Measurements from ENCODE around the gene MRPS30. TPM values are rescaled to one million over a fixed set of nuclear protein-coding genes. Genes with fewer than 3 reads are reported as not detected.
"Not testable (repeated sequence)": the region's sequence is repeated elsewhere in the genome, so short reads cannot be mapped to it uniquely, and the experiment has no call there.

MRPS30 gene
- 10 to 100 TPM; 71.6 to 75.7 (median 72.2) TPM for polyA plus RNA-seq (ENCODE audit: insufficient read length in 3 of 3)

DNA sequence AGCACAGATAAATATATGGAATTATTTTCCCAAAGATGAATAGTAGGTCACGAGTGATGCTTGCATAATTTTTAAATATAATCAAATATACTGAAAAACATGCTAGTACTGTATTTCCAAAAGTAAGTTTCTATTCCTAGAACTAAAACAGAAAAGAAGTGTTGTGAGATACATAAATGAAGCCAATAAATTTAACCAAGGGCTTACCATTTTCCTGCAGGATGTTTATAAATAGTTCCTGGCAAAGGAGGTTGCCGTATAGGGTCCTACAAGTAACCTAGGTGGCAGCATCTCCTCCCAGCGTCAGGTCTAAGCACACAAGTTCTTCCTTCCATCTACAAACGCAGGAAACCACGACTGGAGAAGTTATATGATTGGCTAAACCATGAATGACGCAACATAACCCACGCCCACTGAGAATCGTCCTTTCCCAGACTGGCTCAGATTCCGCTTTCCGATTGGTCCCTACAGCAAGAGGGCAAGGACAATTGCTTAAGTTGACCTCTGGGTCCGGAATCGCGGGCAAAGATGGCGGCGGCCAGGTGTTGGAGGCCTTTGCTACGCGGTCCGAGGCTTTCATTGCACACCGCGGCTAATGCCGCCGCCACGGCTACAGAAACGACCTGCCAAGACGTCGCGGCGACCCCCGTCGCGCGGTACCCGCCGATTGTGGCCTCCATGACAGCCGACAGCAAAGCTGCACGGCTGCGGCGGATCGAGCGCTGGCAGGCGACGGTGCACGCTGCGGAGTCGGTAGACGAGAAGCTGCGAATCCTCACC, at the start of gene MRPS30:
Gene MRPS30, plus strand, starts transcription at position 513 of the 780 bp plus-strand sequence. Its CDS starts 16 bp downstream, at position 529.
- peak; percentile 98 to 99 (median 99) for DNase-seq (ENCODE audit: low read depth in 3 of 3, low spot score in 2 of 3)

DNA sequence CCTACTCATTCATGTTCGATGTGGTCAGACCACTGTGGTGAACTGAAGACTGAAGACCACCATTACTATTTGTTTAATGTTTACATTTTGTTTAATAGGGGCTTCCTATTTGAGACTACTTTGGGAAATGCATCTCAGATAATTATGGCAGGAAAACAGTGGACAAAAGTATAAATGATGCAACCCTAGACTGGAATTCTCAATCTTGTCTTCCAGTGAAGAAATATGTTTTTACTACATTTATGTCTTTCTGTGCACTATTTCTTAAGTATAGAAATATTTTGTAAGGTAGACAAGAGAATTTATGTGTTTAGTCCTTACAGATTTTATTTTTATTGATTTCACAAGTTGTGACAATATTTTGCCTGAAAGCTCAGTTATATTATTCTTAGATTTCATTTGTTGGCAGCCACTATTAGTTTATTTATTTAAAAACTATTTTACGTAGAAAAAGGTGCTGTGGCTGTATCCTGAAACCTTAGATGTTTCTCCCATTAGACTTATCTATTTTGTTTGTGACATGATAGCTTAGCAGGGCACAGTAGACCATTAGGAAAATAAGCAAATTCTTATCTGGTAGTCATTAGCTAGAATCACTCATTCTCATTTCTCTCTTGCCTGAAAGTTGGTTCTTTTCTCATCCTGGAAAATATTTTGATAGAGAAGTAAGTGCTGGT, 39.4 kb upstream of the MRPS30 start:
- DNase-seq (ENCODE audit: low read depth in 3 of 3, low spot score in 2 of 3): no peak

- no peak for DNase-seq (ENCODE audit: low read depth in 3 of 3, low spot score in 2 of 3)
Observed at GRCh38 chr5:44769877-44770209, 38.9 kb upstream of the MRPS30 start.

DNA sequence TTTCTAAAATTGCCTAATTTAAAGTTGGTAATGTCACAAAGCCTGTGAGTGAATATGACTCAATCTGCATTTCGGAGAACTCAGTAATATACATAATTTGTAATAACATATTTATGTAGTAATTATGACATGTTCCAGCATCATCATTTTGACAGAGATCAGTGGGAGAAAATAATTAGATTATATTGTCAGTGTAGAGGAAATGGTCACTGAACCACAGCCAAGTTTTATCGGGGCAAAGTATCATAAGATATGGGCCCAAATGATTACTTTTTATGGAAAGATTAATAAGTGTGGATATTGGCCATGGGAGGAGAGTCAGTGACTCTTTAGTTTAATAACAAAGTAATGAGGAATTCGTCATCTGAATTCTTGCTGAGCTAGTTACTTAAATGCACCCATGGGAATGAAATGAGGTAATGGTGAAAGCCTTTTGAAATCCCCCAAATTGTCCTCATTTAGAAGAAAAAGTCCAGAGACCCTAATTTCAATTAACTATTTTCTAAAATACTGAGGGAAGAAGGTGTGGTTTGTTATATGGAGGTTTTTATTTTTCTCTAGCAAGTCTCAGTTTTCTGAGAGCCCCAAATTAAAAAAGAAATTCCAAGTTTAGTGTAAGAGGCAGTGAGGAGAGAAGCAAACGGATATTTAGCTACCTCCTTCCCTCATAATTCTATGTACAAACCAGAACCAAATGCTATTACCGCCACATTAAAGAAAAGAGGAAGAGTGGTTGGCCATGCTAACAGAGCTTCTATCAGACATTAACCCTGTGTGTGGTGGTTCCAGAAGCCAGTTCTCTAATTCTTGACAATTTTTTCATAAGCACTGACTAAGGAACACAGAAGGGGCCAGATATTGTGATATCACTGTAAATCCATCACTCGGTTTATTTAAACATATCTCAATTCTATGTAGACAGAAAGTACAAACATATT, 37.7 kb upstream of the MRPS30 start:
- DNase-seq (ENCODE audit: low read depth in 3 of 3, low spot score in 2 of 3): no peak

DNA sequence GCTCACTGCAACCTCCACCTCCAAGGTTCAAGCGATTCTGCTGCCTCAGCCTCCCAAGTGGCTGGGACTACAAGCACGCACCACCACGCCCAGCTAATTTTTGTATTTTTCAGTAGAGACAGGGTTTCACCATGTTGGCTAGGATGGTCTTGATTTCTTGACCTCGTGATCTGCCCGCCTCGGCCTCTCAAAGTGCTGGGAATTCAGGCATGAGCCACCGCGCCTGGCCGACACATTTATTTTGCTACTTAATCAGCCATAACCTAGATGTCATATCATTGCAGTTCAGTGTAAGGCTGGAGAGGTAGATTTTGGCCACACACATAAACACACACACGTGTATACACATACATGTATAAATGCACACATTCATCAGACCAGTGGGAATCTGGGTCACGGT, 36.4 kb upstream of the MRPS30 start:
- not testable (repeated sequence) for DNase-seq (ENCODE audit: low read depth in 3 of 3, low spot score in 2 of 3)

GRCh38 chr5:44774279-44774880, 34.4 kb upstream of the MRPS30 start:
- DNase-seq (ENCODE audit: low read depth in 3 of 3, low spot score in 2 of 3): peak; percentile 16 to 31 (median 23)

- no peak for DNase-seq (ENCODE audit: low read depth in 3 of 3, low spot score in 2 of 3)
Observed at GRCh38 chr5:44779167-44779566, 29.6 kb upstream of the MRPS30 start.

- no peak for DNase-seq (ENCODE audit: low read depth in 3 of 3, low spot score in 2 of 3)
Observed at GRCh38 chr5:44783634-44784315, 25.0 kb upstream of the MRPS30 start.

DNA sequence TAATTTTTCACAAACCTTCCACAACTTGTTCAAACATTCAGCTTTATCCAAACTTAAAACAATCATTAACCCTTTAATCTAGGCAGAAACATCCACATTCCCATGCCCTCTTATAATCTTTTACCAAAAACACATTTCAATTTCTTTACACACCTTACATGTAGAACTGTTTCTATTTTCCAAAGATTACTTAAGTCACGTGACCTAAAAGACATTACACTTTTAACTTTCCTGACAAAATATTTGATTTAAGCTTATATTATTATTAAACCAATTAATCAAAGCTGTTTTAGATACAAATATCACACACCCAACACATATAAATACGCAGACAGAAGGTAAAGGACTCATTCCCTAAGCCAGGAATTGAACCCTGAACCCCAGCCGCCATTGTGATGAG, 21.0 kb upstream of the MRPS30 start:
- DNase-seq (ENCODE audit: low read depth in 3 of 3, low spot score in 2 of 3): no peak

- DNase-seq (ENCODE audit: low read depth in 3 of 3, low spot score in 2 of 3): not testable (repeated sequence)
Observed at GRCh38 chr5:44789372-44789995, 19.3 kb upstream of the MRPS30 start.

GRCh38 chr5:44792031-44792673, 16.6 kb upstream of the MRPS30 start:
- not testable (repeated sequence) for DNase-seq (ENCODE audit: low read depth in 3 of 3, low spot score in 2 of 3)

DNA sequence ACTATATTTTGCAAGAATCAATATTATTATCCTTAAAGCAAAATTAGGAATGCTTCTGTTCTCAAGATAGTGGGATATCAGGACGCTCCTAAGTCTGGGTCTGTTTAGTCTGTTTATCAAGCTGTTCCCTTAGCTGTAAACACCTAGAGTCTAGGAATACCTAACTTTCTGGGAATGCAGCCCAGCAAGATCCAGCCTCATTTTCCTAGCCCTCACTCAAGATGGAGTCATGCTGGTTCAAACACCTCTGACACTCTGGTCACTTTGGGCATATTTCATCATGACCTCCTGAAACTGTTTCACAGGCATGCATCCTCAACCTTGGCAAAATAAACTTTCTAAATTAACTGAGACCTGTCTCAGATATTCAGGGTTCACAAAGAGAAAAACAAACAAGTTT, 14.4 kb upstream of the MRPS30 start:
- no peak for DNase-seq (ENCODE audit: low read depth in 3 of 3, low spot score in 2 of 3)

DNA sequence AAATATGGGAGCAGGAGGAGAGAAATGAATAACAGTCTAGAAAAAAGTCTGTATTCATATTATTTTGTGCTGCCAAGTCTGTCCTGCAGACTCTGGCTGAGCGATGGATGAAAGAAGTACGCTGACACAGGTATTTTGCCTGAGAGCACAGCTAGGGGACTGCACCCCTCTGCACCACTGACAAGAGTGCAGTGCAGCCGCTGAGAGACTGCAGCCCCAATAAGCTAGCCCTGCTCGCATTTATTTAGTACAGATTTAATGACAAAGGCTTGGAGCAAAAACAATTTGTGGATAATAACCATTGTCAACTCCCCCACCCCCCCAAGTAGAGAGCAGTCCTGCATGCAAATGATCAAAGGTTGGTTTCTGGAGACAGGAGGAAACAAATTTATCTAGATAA, 13.3 kb upstream of the MRPS30 start:
- DNase-seq (ENCODE audit: low read depth in 3 of 3, low spot score in 2 of 3): no peak

DNA sequence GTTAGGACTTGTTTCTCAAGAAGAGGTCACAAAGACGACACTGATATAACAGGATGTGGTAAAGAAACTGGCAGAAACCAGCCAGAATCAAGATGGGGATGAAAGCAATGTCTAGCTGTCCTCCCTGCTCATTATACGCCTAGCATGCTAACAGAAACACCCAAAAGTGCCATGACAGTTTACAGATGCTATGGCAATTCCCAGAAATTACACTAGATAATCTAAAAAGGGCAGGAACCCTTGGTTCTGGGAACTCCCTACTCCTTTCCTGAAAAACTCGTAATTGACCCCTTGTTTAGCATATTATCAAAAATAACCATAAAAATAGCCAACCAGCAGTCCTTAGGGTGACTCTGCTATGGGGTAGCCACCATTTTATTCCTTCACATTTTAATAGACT, 10.9 kb upstream of the MRPS30 start:
- DNase-seq (ENCODE audit: low read depth in 3 of 3, low spot score in 2 of 3): no peak

DNA sequence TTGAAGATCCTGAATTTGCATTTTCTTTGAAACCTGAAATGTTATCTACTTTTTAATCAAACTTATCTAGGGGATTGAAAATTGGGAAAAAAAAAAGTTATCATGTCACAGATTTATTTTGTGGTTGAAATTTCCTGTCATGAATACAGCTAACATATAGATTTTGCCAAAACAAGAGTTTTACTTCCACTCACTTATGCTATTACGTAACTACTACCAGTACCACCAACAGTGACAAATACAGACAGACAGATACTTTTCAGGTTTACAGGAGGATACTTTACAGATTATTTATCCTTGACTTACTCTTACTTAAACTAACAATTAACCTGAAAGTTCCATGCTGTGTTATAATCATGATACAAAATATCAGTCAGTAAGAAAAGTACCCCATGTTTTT, 6.8 kb upstream of the MRPS30 start:
- DNase-seq (ENCODE audit: low read depth in 3 of 3, low spot score in 2 of 3): no peak

DNA sequence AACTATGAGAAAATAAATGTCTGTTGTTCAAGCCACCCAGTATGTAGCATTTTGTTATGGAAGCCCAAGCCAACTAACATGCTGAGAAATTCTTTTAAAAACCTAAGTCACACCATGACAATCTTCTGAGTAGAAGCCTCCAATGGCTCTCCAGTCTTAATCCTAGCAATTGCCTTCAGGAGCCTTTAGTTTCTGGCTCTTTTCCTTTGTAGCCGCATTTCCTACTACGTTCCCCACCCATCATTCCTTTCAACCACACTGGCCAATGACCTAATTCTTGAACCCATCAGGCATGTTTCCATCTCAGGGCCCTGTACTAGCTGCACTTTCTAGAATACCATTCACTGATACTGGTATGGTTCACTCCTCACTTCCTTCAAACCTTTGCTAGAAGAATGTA, 2.1 kb upstream of the MRPS30 start:
- no peak for DNase-seq (ENCODE audit: low read depth in 3 of 3, low spot score in 2 of 3)

- DNase-seq (ENCODE audit: low read depth in 3 of 3, low spot score in 2 of 3): no peak
Observed at GRCh38 chr5:44807269-44807668, 1.5 kb upstream of the MRPS30 start.

DNA sequence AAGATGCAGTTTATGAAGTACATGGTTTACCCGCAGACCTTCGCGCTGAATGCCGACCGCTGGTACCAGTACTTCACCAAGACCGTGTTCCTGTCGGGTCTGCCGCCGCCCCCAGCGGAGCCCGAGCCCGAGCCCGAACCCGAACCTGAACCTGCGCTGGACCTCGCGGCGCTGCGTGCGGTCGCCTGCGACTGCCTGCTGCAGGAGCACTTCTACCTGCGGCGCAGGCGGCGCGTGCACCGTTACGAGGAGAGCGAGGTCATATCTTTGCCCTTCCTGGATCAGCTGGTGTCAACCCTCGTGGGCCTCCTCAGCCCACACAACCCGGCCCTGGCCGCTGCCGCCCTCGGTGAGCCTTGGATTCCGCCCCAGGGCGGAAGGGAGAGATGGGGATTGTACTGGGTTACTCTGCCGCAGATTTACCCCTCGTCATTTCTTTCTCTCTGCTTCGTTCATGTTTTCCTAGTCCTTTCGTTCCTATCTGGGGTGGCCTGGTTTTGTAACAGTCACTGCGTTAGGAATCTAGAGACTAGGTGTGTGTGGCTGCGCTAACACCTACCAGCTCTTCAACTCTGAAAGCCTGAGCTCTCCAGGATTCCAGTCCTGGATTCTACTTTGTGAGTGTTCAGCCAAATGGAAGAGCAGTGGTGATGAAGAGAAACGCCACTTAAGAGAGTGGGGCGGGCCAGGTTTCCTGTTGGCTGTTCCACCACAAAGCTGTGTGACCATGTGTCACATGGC, 638 bp downstream of the MRPS30 start:
- DNase-seq (ENCODE audit: low read depth in 3 of 3, low spot score in 2 of 3): peak; percentile 29 to 58 (median 31)
